ENCODE data around the gene RALGAPA2.

- no peak for TF ChIP-seq CTCF (IDR thresholded peaks at IDR 0.05)
- no peak for TF ChIP-seq POLR2A (IDR thresholded peaks at IDR 0.05)
These were observed 368.5 kb downstream of the RALGAPA2 start for GRCh38 chr20:20343932-20344331.
